NCI-H187 (cell line): Measurements from ENCODE around the gene CORO2B.

Experiments used
- DNase-seq, 2 experiments: peaks; one replicate each; lab custom pipeline; 2025; lab: John Stamatoyannopoulos, UW

Gene CORO2B

GRCh38 chr15:68650901-68651709 is 72.3 kb downstream of the CORO2B start:
- no peak for DNase-seq

GRCh38 chr15:68651916-68652525 is 73.2 kb downstream of the CORO2B start:
- no peak for DNase-seq

- no peak for DNase-seq
Observed at GRCh38 chr15:68653031-68653635, 74.3 kb downstream of the CORO2B start.

GRCh38 chr15:68653801-68654200 is 75.0 kb downstream of the CORO2B start:
- no peak for DNase-seq

- DNase-seq, result no peak
Observed at GRCh38 chr15:68654786-68655560, 76.2 kb downstream of the CORO2B start.

- peak in 1 of 2 experiments; percentile 18 for DNase-seq
Observed at GRCh38 chr15:68655686-68656437, 77.1 kb downstream of the CORO2B start.

- no peak for DNase-seq
Observed at GRCh38 chr15:68656438-68656739, 77.6 kb downstream of the CORO2B start.

- DNase-seq, result no peak
Observed at GRCh38 chr15:68658151-68658550, 79.4 kb downstream of the CORO2B start.

GRCh38 chr15:68658641-68659358 is 80.0 kb downstream of the CORO2B start:
- DNase-seq, result no peak

- DNase-seq, result no peak
Observed at GRCh38 chr15:68663526-68663925, 84.7 kb downstream of the CORO2B start.

GRCh38 chr15:68666120-68666811 is 87.5 kb downstream of the CORO2B start:
- DNase-seq, result peak; percentile 58 to 61

- no peak for DNase-seq
Observed at GRCh38 chr15:68666812-68667450, 88.1 kb downstream of the CORO2B start.

- no peak for DNase-seq
Observed at GRCh38 chr15:68667800-68668625, 89.2 kb downstream of the CORO2B start.

- DNase-seq, result no peak
Observed at GRCh38 chr15:68668926-68669600, 90.3 kb downstream of the CORO2B start.

GRCh38 chr15:68672251-68672650 is 93.5 kb downstream of the CORO2B start:
- DNase-seq, result no peak

- DNase-seq, result no peak
Observed at GRCh38 chr15:68672781-68673205, 94.0 kb downstream of the CORO2B start.

GRCh38 chr15:68674975-68675374 is 96.2 kb downstream of the CORO2B start:
- DNase-seq, result no peak

- no peak for DNase-seq
Observed at GRCh38 chr15:68676011-68676605, 97.3 kb downstream of the CORO2B start.
